Anterior cingulate cortex (tissue), 58 donors: Measurements from ENCODE around the gene C2orf80.
"Not testable (repeated sequence)": the region's sequence is repeated elsewhere in the genome, so short reads cannot be mapped to it uniquely, and the experiment has no call there.

ENCODE experiments used
- DNase-seq, 58 donors: peaks; one replicate each; lab custom pipeline; 2025; lab: John Stamatoyannopoulos, UW

Gene C2orf80

DNA sequence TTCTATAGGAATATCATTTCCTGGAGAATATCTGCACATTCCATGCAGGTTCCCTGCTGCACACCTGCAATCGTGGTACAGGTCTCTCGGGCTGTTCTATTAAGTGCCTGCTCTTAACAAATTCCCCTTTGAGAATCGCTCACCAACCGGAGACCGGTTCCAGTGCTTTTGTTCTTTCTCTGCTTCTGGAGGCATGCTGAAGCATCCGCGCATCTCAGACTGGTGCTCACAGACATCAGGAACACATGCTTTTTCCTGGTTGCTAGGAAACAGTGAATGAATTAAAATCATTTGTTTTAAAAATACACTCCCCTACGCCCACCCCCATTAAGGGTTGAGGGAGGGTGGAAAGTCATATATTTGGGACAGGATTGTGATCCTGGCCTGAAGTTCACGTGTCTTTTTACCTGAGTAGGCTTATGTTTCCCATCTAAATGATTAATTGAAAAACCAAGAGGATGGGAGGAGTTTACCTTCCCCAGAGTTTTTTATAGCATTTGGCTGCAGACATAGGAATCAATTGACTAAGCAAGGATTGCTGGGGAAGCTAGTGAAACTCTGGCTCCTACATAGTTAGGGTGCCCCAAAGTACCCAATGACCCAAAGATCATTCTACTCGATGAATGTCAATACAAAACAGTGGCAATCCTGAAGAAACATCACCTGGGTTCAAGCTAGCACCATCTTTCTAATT lies at the start of gene C2orf80:
Gene C2orf80, minus strand, starts transcription at position 221 of the 694 bp plus-strand sequence. CDS start 3,044 bp downstream, outside the sequence.
- peak in 25 of 58 donors; percentile 11 to 60 (median 28) for DNase-seq

DNA sequence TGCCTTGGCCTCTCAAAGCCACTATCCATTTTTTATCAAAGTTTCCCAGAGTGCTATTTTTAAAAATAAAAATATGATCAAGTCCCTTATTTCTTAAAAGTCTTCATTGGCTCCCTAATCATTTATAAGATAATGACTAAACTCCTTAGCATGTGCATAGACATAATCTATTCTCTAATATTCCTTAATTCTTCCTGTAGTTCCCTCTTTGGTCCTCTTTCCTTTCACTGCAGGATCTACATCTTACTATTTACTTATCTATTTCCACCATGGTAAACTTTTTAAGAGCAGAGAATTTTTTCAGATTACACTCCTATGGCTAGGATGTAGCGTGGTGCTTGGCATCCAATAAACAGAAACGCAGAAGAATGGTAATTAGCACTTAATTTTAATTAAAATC lies 46.0 kb upstream of the C2orf80 start:
- no peak for DNase-seq

DNA sequence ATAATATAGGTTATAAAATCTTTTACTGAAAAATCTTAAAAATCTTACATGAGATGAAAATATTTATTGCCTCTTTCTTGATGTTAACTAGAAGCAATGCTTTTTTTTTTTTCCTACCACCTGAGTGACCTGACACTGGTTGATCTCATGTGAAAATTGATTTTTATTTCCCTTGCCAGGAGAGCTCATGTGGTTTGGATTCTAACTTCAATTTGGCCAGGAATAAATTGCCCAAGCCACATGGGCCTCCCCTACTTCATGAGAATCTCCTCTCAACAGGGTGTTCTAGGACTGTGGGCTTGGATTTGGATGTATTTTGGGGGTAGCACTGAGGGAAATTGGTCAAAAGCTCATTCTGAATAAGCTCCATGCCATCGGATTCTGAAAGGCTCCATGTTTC lies 45.0 kb upstream of the C2orf80 start:
- DNase-seq, result no peak

DNA sequence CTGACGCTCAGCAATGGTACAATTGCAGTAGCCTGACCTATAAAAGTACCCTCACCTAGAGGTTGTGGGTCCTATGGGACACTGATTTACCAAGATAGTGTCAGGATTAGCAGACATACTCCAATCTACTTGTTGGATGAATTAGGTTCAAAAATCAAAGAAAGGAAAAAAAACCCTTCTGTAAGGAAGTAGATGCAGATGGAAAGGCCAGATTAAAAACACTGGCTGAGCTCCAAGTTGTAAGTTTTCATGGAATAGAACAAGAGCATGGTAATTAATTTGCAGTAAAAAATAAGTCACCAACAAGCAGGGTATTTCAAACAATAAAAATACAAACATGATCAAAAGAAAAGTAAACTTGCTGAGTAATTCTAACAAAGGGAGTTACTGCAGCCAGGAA lies 38.6 kb upstream of the C2orf80 start:
- DNase-seq, result no peak

DNA sequence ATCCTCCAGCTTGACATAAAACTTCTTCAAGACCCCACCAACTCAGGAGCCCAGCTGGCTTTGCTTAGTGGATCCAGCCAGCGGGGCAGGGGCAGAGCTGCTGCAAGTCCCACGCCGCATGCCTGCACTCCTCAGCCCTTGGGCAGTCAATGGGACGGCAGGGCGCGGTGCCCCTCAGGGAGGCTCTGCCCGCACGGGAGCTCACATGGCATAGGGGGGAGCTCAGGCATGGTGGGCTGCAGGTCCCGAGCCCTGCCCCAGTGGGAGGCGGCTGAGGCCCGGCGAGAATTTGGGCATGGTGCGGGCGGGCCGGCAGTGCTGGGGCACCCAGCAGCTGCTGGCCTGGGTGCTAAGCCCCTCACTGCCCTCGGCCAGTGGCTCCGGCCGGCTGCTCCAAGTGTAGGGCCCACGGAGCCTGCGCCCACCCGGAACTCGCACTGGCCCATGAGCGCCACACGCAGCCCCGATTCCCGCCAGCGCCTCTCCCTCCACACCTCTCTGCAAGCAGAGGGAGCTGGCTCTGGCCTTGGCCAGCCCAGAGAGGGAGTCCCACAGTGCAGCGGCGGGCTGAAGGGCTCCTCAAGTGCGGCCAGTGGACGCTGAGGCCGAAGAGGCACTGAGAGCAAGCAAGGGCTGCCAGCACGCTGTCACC lies 37.9 kb upstream of the C2orf80 start:
- no peak for DNase-seq

DNA sequence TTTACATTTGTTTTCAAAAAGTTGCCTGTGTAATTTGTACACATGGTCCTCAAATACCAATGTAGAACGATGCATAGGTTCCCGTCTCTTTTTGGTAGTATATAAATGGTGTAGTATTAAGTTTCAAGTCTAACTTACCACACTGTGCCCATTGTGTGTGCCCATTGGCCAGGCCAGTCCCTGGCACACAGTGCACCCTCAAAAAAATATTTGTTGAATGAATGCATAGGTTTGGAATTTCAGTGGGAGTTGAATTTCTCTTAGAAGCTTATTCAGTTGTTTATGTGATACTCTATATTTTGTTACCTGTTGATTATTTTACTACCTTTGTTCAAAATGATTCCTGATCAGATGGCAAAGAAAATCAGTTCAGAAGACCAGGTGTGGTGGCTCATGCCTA lies 35.0 kb upstream of the C2orf80 start:
- DNase-seq, result no peak

DNA sequence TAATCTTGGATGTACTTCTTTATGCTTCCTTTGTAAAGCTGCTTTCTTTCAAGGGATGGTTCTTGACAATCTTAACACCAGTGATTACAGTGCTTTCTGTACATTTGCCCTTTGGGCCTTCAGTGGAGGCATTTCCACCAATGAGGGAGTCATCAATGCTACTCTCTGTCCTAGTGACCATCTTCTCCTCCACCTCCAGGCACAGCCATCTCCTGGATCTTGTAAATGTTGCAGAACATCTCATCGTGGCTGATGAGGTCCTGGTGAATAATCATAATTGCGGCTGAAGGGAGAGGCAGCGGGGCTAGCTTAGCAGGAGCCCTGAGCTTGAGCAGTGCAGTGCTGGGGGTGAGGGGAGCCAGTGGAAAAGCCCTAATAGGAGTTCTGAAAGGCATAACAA lies 32.5 kb upstream of the C2orf80 start:
- DNase-seq, result no peak

DNA sequence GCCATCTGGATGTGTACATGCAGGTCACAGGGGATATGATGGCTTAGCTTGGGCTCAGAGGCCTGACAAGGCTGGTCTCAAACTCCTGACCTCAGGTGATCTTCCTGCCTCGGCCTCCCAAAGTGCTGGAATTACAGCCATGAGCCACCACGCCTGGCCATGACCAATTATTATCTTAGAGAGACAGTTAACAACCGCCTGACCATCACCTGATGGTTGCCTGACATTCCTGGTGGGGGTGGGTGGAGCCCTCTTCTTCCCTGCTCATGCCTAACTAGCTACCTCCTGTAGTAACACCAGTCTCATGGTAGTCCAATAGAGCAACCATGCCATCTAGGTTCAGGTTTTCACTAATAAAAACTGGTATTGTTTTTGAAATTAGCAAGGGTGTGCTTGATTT lies 32.0 kb upstream of the C2orf80 start:
- not testable (repeated sequence) for DNase-seq

DNA sequence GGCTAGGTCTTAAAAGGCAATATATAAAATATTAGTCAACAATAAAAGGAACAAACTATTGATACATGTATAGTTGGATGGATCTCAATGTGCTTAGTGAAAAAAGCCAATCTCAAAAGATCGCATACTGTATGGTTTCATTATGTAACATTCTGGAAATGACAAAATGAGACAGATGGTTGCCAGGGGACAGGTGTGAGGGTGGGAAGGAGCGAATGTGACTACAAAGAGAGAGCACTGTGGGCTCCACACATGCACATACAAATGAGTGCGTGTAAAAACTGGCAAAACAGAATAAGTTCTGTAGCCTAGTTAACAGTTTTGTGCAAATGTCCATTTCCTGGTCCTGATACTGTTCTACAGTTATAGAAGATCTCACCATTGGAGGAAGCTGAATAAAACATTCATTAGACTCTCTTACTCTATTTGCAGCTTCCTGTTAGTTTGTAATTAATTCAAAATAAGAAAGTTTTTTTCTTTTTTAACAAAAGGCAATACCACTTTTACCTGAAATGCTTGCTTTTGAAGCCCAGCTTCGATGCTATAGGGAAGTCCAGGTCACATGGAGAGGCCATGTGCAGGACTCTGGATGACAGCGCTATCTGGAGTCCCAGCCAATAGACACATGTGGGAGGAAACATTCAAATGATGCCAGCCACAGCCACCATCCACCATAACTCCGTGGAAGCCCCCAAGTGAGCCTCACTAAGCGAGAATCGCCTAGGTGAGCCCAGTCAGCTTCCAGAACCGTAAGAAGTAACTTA lies 21.0 kb upstream of the C2orf80 start:
- peak in 4 of 58 donors; percentile 1 to 24 (median 16) for DNase-seq

DNA sequence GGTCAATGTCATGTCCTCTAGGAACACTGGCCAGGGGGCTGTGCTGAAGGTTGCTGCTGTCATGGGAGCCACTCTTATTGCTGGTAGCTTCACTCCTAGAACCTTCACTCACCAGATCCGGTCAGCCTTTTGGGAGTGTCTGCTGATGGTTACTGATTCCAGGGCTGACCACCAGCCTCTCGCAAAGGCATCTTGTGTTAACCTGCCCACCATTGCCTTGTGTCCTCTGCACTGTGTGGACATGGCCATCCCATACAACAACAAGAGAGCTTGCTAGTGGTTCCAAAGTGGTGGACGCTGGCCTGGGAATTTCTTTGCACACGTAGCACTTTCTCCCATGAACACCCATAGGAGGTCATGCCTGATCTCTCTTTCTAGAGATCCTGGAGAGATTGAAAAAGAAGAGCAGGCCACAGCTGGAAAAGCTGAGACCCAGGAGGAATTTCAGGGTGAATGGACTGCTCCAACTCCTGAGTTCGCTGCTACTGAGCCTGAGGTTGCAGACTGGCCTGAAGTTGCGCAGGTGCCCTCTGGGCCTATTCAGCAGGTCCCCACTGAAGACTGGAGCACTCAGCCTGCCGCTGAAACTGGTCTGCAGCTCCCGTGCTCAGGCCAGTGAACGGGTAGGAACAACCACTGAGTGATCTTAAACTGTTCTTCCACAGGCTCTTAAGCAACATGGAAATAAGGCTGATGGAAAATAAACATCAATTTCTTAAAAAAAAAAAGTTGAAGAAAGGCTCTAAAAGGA lies 18.7 kb upstream of the C2orf80 start:
- no peak for DNase-seq

DNA sequence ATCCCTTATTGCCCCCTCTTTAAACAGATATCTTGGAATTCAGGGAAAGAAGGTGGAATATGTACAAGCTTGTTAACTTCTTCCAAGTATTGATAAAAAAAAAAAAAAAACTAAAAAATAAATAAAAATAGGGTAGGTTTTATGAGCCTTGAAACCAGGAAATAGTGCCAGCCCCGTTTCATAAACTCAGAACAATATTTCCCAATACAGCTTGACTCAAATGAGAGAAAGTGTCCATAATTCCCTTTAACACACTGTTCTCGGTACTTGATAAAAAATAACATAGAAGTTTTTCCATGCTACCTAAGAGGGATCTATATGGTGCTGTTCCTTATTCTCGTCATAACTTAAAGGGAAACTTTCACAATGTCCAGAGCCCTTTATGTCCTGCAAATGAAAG lies 17.9 kb upstream of the C2orf80 start:
- no peak for DNase-seq

DNA sequence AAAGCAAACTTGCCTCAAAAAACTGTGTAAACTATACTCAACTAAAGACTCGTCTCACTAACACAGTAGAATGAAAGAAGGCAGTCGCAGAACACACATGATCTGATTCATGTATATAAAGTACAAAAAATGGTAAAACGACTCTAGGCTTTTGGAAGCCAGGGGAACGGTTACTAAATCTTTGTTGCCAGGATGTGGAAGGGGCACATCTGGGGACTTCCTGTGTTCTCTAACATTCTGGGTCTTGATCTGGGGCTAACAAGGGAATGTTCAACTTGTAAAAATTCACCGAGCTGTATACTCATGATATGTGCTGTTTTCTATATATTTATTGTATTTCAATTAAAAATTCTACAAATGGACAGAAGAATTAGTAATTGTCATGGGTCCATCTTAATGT lies 14.3 kb upstream of the C2orf80 start:
- no peak for DNase-seq

DNA sequence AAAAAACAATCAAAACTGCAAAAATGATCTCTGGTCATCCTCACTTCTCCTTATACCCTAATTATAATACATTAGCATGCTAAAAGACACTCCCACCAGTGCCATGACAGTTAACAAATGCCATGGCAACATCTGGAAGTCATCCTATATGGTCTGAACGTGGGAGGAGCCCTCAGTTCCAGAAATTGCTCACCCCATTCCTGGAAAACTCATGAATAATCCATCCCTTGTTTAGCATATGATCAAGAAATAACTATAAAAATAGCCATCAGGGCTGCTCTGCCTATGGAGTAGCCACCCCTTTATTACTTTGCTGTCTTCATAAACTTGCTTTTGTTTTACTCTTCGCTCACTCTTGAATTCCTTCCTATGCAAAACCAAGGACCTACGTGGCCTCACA lies 5.7 kb upstream of the C2orf80 start:
- DNase-seq, result no peak

DNA sequence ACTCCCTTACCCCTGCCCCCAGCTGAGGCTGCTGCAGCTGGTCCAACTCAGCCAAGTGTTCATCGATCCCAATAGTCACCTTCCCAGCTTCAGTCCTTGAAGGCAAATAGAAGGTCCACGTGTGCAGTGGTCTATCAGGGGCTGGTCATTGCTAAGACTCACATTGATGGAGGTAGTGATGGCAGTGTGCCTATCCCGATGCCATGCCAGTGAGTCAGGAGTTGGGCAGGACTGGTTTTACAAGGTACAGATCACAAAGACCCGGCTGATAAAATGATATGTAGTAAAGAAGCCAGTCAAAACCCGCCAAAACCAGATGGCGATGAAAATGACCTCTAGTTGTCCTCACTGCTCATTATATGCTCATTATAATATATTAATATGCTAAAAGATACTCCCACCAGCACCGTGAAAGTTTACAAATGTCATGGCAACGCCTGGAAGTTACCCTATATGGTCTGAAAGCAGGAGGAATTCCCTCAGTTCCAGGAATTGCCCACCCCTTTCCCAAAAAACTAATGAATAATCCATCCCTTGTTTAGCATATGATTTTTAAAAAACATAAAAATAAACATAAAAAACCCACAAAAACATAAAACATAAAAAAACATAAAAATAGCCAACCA lies 2.9 kb upstream of the C2orf80 start:
- no peak for DNase-seq

DNA sequence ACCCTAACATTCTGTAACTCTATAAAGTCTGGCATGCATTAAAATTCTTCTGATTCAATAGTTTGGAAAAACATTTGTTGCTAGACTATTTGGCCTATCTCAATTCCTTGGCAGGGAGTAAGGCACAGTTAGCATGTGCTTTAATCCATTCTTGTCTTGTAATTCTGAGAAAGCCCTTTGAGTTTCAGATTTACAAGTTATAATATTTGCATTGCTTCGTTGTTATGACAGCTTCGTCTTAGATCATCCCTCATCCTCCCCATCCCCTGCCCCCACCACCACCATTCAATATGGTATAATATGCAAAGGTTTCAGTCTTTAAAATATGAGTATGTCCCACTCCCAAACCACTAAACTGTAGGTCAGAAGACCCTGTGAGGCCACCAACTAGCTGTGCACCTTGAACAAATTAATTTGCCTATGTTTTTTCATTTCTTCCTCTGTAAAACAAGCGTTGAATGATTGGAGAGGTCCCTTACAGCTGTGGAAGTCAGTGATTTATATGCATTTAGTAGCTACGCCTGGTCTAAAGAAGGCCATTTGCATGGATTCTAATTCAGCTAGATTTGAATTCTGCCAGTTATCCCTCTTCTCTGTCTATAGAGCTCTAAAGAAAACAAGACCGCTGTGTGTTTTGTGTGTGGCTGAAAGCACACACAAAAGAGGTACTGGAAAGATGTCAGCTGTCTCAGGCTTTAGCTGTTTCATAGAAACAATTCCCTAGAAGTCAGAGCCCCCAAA lies 591 bp downstream of the C2orf80 start:
- DNase-seq, result no peak

DNA sequence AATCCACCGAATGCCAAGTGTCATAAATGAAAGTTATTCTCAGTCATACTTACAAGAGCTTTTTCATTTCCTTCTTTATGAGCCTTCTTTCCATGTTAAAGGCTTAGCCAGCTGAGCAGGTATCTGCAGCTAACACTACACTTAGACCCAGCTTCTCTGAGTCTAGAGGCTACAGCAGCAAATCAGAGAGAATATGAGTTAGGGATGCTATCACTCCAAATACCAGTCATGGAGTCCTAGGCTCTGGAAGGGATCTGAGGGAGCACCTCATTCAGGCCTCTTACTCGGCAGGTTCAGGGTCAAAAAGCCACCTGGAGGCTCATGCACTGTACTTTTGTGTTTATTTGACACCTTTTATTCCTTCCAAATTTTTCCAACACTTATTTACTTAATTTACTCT lies 2.9 kb downstream of the C2orf80 start:
- DNase-seq, result peak in 1 of 58 donors; percentile 32

DNA sequence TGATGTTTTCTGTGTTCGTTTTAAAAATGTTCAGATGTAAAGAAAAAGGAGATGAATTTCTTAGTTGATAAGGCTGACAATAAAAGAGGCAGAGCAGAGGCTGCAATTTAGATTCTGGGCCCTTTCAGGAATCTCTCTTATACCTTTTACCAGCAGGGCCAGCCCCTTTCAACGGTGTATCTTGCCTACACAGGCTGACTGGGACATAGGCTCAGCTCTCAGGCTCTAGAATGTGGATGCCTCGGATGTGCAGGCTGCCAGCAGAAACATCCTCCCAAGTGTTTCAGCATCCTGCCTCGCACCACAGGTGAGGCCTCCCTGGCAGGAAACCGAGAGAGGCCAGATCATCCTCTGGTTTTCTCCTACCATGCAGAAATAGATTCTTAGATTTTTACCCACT lies 3.4 kb downstream of the C2orf80 start:
- DNase-seq, result peak in 4 of 58 donors; percentile 7 to 16 (median 12)

DNA sequence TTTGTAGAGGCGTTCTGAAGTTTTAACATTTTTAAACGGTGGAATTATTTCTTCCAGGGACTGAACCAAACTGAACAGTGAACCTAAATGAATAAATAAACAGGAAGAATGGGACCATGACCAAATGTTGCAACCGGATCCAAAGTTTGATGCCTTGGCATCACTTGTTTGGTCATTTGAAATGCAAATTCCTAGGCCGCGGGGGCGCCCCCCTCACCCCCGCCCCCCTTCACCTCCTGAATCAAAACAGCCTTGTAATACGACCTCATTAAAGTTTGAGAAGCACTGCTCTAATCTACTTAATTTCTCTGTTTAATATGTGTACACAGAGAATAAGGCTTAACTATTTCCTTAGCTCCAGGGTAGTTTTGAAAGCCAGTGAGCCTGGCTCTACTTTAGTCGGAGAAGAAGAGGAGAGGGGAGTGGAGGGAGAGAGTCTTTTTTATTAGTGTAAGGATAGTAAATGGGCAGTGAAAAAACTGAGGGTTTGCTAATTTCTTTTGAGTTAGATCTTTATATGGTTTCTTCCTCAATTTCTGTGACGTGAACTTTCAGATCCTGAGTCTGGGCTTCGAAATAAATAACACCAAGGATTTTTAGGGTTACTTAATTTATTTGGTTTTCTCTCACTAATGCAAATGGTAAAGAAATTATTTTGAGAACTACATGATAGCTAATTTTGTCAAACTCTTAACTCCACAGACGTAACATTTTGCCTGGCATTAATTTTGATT lies 5.7 kb downstream of the C2orf80 start:
- peak in 6 of 58 donors; percentile 7 to 56 (median 13) for DNase-seq

DNA sequence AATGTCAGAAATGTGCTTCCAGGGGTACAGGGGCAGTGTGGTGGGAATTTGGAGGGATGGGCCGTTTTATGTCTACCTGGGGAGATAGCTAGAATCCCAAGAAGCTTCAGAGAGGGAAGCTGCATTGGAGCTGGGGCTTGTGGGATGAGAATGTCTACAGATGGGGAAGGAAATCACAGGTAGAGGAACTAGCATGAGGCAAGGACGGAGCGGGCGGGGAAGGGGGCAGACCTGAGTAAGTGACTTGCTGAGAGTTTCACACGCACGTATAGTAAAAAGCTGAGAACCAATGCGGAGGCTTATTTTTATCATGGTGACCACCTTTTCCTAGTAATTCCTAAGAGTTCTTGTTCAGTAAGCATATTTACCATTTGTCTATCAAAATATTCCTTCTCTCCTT lies 6.3 kb downstream of the C2orf80 start:
- peak in 2 of 58 donors; percentile 5 for DNase-seq
